HuH-7 (cell line): ENCODE measurements around the gene CCL18.
A peak's percentile ranks its signal among the peaks of the same experiment; 100 is the strongest.
"Not testable (repeated sequence)": the region's sequence is repeated elsewhere in the genome, so short reads cannot be mapped to it uniquely, and the experiment has no call there.

Experiments
- DNase-seq: peaks from one replicate; pipeline ENCODE4 v3.0.0; 2011; ENCODE audit warnings: low spot score

CCL18 gene

GRCh38 chr17:36072431-36073121 lies 8.5 kb downstream of the CCL18 start:
- peak; percentile 53 for DNase-seq

- DNase-seq: no peak
Observed at GRCh38 chr17:36074365-36074764, 10.3 kb downstream of the CCL18 start.

- DNase-seq: not testable (repeated sequence)
Observed at GRCh38 chr17:36081681-36082471, 17.8 kb downstream of the CCL18 start.

- DNase-seq: not testable (repeated sequence)
Observed at GRCh38 chr17:36082482-36083120, 18.5 kb downstream of the CCL18 start.

GRCh38 chr17:36083691-36084090 lies 19.6 kb downstream of the CCL18 start:
- DNase-seq: not testable (repeated sequence)

GRCh38 chr17:36085765-36086164 lies 21.7 kb downstream of the CCL18 start:
- no peak for DNase-seq

GRCh38 chr17:36086791-36087190 lies 22.7 kb downstream of the CCL18 start:
- DNase-seq: no peak

- not testable (repeated sequence) for DNase-seq
Observed at GRCh38 chr17:36087471-36087870, 23.4 kb downstream of the CCL18 start.

- DNase-seq: not testable (repeated sequence)
Observed at GRCh38 chr17:36087897-36088572, 24.0 kb downstream of the CCL18 start.

- DNase-seq: no peak
Observed at GRCh38 chr17:36088670-36089338, 24.7 kb downstream of the CCL18 start.

GRCh38 chr17:36089339-36089865 lies 25.3 kb downstream of the CCL18 start:
- no peak for DNase-seq

GRCh38 chr17:36089888-36090836 lies 26.1 kb downstream of the CCL18 start, which contains the start of gene CCL3:
TSS of gene CCL3 (minus strand) at chr17:36090143. CDS start at chr17:36090058, 85 bp downstream.
- no peak for DNase-seq

- DNase-seq: no peak
Observed at GRCh38 chr17:36092230-36092629, 28.2 kb downstream of the CCL18 start.

- DNase-seq: not testable (repeated sequence)
Observed at GRCh38 chr17:36092715-36093114, 28.6 kb downstream of the CCL18 start.

- DNase-seq: no peak
Observed at GRCh38 chr17:36094232-36094631, 30.2 kb downstream of the CCL18 start.

GRCh38 chr17:36094746-36095145 lies 30.7 kb downstream of the CCL18 start:
- DNase-seq: no peak

- DNase-seq: no peak
Observed at GRCh38 chr17:36095992-36096391, 31.9 kb downstream of the CCL18 start.

GRCh38 chr17:36099004-36099403 lies 34.9 kb downstream of the CCL18 start:
- not testable (repeated sequence) for DNase-seq

- DNase-seq: not testable (repeated sequence)
Observed at GRCh38 chr17:36103401-36103975, 39.4 kb downstream of the CCL18 start, which contains the start of gene CCL4. TSS of gene CCL4 (plus strand) at chr17:36103827. CDS start at chr17:36103906, 79 bp downstream.

GRCh38 chr17:36104246-36104645 lies 40.2 kb downstream of the CCL18 start:
- not testable (repeated sequence) for DNase-seq
